OCI-LY7 (cell line): ENCODE measurements around the gene CARMIL1.

Experiments
- CTCF ChIP-seq: fragments of 200-600 bp; sonication (generic); conservative IDR thresholded peaks from 2 replicates; pipeline ENCODE4 v1.5.1; 2014; ENCODE audit warnings: mild to moderate bottlenecking, antibody characterized with exemption, low read length, moderate library complexity, mixed read lengths
- EZH2phosphoT487 ChIP-seq: fragments of 200-600 bp; sonication (generic); IDR thresholded peaks from 2 replicates; pipeline ENCODE4 v1.6.1; 2018; ENCODE audit warnings: low read depth, borderline replicate concordance, mild to moderate bottlenecking, mixed run types, antibody characterized with exemption, low read length, moderate library complexity, mixed read lengths

- TF ChIP-seq CTCF (no peak), EZH2phosphoT487 (no peak)
Measured at GRCh38 chr6:25614052-25614451, 334.9 kb downstream of the CARMIL1 start.
